Adrenal gland (tissue), 5 donors: ENCODE results near the gene RBM19.

Experiments
- CTCF ChIP-seq, 6 experiments: fragments of 450-650 bp in 4 of 6; fragments of 200-600 bp in 2 of 6; sonication (generic) in 1 of 6; IDR thresholded peaks; 1 replicate in 5 of 6; 2 replicates in 1 of 6; pipeline versions ENCODE4 v1.5.1 to v1.8.0; 2016 to 2021; ENCODE audit warnings: antibody characterized with exemption in 6 of 6, mild to moderate bottlenecking in 2 of 6, moderate library complexity in 1 of 6
- POLR2A ChIP-seq, 2 donors: fragments of 450-650 bp; IDR thresholded peaks; one replicate each; pipeline ENCODE4 v1.6.1; 2017; ENCODE audit warnings: antibody characterized with exemption in 2 of 2, mild to moderate bottlenecking in 2 of 2, moderate library complexity in 1 of 2
- donor health status: DM: no; HTN: no; CAD: no.

DNA sequence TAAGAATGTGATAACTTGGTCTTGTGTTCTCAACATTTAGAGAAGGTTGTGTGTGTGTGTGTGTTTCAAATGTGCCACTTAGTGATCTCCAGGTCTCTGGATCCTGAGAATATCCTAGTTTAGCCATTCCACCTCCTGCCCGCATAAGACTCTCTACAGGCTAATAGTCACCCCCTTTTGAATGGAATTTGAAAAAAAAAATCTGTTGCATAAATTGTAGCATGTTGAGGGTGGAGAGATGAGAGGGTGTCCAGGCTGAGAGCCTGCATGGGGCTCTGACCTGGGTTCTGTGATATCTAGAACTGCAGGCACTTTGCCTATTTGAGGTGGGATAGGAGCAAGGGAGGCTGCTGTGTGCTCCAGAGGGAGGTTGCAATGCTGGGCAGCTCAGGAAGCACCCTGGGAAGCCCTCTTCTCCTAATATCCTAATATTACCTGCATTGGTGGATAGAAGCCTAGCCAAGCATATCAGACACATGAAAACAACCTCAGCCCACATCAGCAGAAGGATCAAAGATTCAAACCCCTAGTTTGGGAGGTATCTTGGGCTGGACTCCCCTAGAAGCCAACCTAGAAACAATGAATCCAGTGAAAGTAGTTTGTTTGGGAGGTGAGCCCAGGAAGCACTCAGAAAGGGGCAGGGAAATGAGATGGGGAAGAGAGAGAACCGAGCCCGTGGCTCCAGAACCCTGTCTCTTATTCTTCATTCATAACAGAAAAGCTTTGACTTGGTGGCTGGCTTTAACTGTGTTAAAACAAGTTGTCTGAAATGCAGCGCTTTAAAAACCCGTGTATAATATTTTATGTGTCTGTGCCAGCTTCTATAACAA, 35.6 kb upstream of the RBM19 start:
- no peak for TF ChIP-seq CTCF (IDR thresholded peaks at IDR 0.05)
- TF ChIP-seq POLR2A (IDR thresholded peaks at IDR 0.05): no peak
